HEK293T (cell line): ENCODE results near the gene SNTB2.

Experiments used
- CTCF ChIA-PET: fragments of 350-600 bp; formaldehyde crosslinking; extraction: SDS; loops from one replicate; lab custom pipeline; 2021; ENCODE audit warnings: antibody characterized with exemption, inconsistent platforms; lab: Yijun Ruan, JAX
- POLR2A ChIA-PET: fragments of 350-600 bp; formaldehyde crosslinking; extraction: SDS; loops from one replicate; lab custom pipeline; 2020; ENCODE audit warnings: antibody characterized with exemption, inconsistent platforms; lab: Yijun Ruan, JAX
- DNase-seq: peaks from one replicate; pipeline ENCODE4 v3.0.0; 2012; ENCODE audit warnings: mixed read lengths; ENCODE audit errors: extremely low spot score
- ARNT ChIP-seq: fragments of 450-650 bp; IDR thresholded peaks from 2 replicates; pipeline ENCODE4 v1.6.1; 2017; ENCODE audit warnings: mild to moderate bottlenecking
- BHLHE40 ChIP-seq: fragments of 450-650 bp; IDR thresholded peaks from 2 replicates; pipeline ENCODE4 v1.6.1; 2016; ENCODE audit warnings: mild to moderate bottlenecking, moderate library complexity, borderline replicate concordance
- CTBP1 ChIP-seq: fragments of 450-650 bp; IDR thresholded peaks from 2 replicates; pipeline ENCODE4 v1.6.1; 2016; ENCODE audit warnings: borderline replicate concordance
- ELF4 ChIP-seq: fragments of 450-650 bp; IDR thresholded peaks from 2 replicates; pipeline ENCODE4 v1.6.1; 2017; ENCODE audit warnings: antibody characterized with exemption
- FOXA1 ChIP-seq: fragments of 450-650 bp; IDR thresholded peaks from 2 replicates; pipeline ENCODE4 v1.6.1; 2016; ENCODE audit warnings: mild to moderate bottlenecking
- FOXK2 ChIP-seq: fragments of 450-650 bp; IDR thresholded peaks from 2 replicates; pipeline ENCODE4 v1.6.1; 2016; ENCODE audit warnings: mild to moderate bottlenecking
- FOXM1 ChIP-seq: fragments of 450-650 bp; IDR thresholded peaks from 2 replicates; pipeline ENCODE4 v1.6.1; 2017; ENCODE audit warnings: mild to moderate bottlenecking, borderline replicate concordance
- HDGF ChIP-seq: fragments of 450-650 bp; IDR thresholded peaks from 2 replicates; pipeline ENCODE4 v1.6.1; 2017; ENCODE audit warnings: antibody characterized with exemption, borderline replicate concordance
- L3MBTL2 ChIP-seq: fragments of 450-650 bp; conservative IDR thresholded peaks from 2 replicates; pipeline ENCODE4 v1.6.1; 2016; ENCODE audit warnings: mild to moderate bottlenecking
- LEF1 ChIP-seq: fragments of 450-650 bp; IDR thresholded peaks from 2 replicates; pipeline ENCODE4 v1.6.1; 2017; ENCODE audit warnings: mild to moderate bottlenecking, borderline replicate concordance
- NFRKB ChIP-seq: fragments of 450-650 bp; IDR thresholded peaks from 2 replicates; pipeline ENCODE4 v1.6.1; 2016; ENCODE audit warnings: mild to moderate bottlenecking, moderate library complexity
- PKNOX1 ChIP-seq: fragments of 450-650 bp; IDR thresholded peaks from 2 replicates; pipeline ENCODE4 v1.6.1; 2016
- SP1 ChIP-seq: fragments of 450-650 bp; IDR thresholded peaks from 2 replicates; pipeline ENCODE4 v1.6.1; 2017
- SUZ12 ChIP-seq: fragments of 450-650 bp; IDR thresholded peaks from 2 replicates; pipeline ENCODE4 v1.6.1; 2016; ENCODE audit warnings: mild to moderate bottlenecking
- TARDBP ChIP-seq: fragments of 450-650 bp; IDR thresholded peaks from 2 replicates; pipeline ENCODE4 v1.6.1; 2016
- ZNF384 ChIP-seq: fragments of 450-650 bp; IDR thresholded peaks from 2 replicates; pipeline ENCODE4 v1.6.1; 2016

Gene SNTB2

GRCh38 chr16:69322343-69322742 lies 135.4 kb downstream of the SNTB2 start:
- ChIA-PET CTCF (no interaction called here), POLR2A (no interaction called here)
- no peak for DNase-seq
- TF ChIP-seq FOXK2: no peak
- no peak for TF ChIP-seq FOXM1
- no peak for TF ChIP-seq BHLHE40
- no peak for TF ChIP-seq FOXA1
- TF ChIP-seq SP1: no peak
- TF ChIP-seq LEF1: no peak

GRCh38 chr16:69323415-69323814 lies 136.5 kb downstream of the SNTB2 start:
- CTCF ChIA-PET: no interaction called here
- POLR2A ChIA-PET: interaction anchor here (1.0 kb wide), 1 partner anchor 11 kb away, joined by 5 read pairs; no protein-coding TSS in a partner anchor

GRCh38 chr16:69324013-69324531 lies 137.1 kb downstream of the SNTB2 start:
- ChIA-PET POLR2A (interaction anchor here (1.0 kb wide), 1 partner anchor 12 kb away, joined by 5 read pairs; no protein-coding TSS in a partner anchor), CTCF (no interaction called here)
- no peak for DNase-seq
- no peak for TF ChIP-seq ARNT
- no peak for TF ChIP-seq NFRKB
- TF ChIP-seq FOXM1: no peak
- no peak for TF ChIP-seq SUZ12
- no peak for TF ChIP-seq FOXK2
- TF ChIP-seq TARDBP: no peak
- no peak for TF ChIP-seq LEF1
- TF ChIP-seq ELF4: no peak
- no peak for TF ChIP-seq FOXA1
- no peak for TF ChIP-seq L3MBTL2
- no peak for TF ChIP-seq CTBP1
- no peak for TF ChIP-seq HDGF
- TF ChIP-seq ZNF384: no peak
- no peak for TF ChIP-seq PKNOX1
- TF ChIP-seq BHLHE40: no peak
- TF ChIP-seq SP1: no peak

More at GRCh38 chr16:69323415-69323814, 136.5 kb downstream of the SNTB2 start:
- TF ChIP-seq FOXA1 (no peak), PKNOX1 (no peak)
- DNase-seq: no peak

- ChIA-PET POLR2A (no interaction called here), CTCF (no interaction called here)
- no peak for DNase-seq
- TF ChIP-seq SUZ12 (no peak), PKNOX1 (no peak), HDGF (no peak), L3MBTL2 (no peak), SP1 (no peak), FOXK2 (no peak), TARDBP (no peak), BHLHE40 (no peak), FOXA1 (no peak), ARNT (no peak), FOXM1 (no peak), LEF1 (no peak), ELF4 (no peak), ZNF384 (no peak), CTBP1 (no peak), NFRKB (no peak)
Observed at GRCh38 chr16:69324585-69325253, 137.8 kb downstream of the SNTB2 start.

- POLR2A ChIA-PET: interaction anchor here (0.9 to 1.4 kb wide), 2 partner anchors 10 to 14 kb away, joined by 4 to 6 read pairs; partner anchors contain the start of gene NIP7
- no peak for TF ChIP-seq ZNF384
- TF ChIP-seq BHLHE40: no peak
- TF ChIP-seq TARDBP: no peak
- no peak for TF ChIP-seq NFRKB
- no peak for TF ChIP-seq FOXK2
- no peak for TF ChIP-seq HDGF
- no peak for TF ChIP-seq SP1
- TF ChIP-seq CTBP1: no peak
- TF ChIP-seq ARNT: no peak
- TF ChIP-seq L3MBTL2: no peak
- no peak for TF ChIP-seq SUZ12
- TF ChIP-seq ELF4: no peak
- no peak for TF ChIP-seq FOXA1
- no peak for TF ChIP-seq PKNOX1
- no peak for TF ChIP-seq FOXM1
- TF ChIP-seq LEF1: no peak
- DNase-seq: no peak
- CTCF ChIA-PET: interaction anchor here (0.7 kb wide), 1 partner anchor 816 kb away, joined by 3 read pairs; no protein-coding TSS in a partner anchor
Observed at GRCh38 chr16:69325784-69326171, 138.8 kb downstream of the SNTB2 start.
